Lower lobe of right lung (tissue), 2 donors: ENCODE data around the gene BCL3. TPM values are rescaled to one million over a fixed set of nuclear protein-coding genes. Genes with fewer than 3 reads are reported as not detected.

ENCODE experiments used
- ATAC-seq, 2 donors: fragments of 200-7000 bp; cut with Tn5 transposase; one replicate each; pipeline ENCODE4 v1.9.1; 2020 to 2022; ENCODE audit warnings: mild to moderate bottlenecking in 2 of 2, moderate library complexity in 2 of 2
- DNase-seq: peaks from one replicate; pipeline ENCODE4 v3.0.0-alpha.2; 2020
- H3K27ac ChIP-seq: fragments of 200-600 bp; one replicate; pipeline ENCODE4 v1.8.0; 2022
- H3K27me3 ChIP-seq: fragments of 200-600 bp; one replicate; pipeline ENCODE4 v1.8.0; 2022; ENCODE audit warnings: low read depth
- H3K36me3 ChIP-seq: fragments of 200-600 bp; one replicate; pipeline ENCODE4 v1.8.0; 2022; ENCODE audit warnings: mild to moderate bottlenecking
- H3K4me1 ChIP-seq: fragments of 200-600 bp; one replicate; pipeline ENCODE4 v1.8.0; 2022
- H3K4me3 ChIP-seq: fragments of 200-600 bp; one replicate; pipeline ENCODE4 v1.8.0; 2022; ENCODE audit warnings: mild to moderate bottlenecking
- H3K9me3 ChIP-seq: fragments of 200-600 bp; one replicate; pipeline ENCODE4 v1.8.0; 2022
- intact Hi-C: fragments of 100-400 bp; cut with DNase I; formaldehyde crosslinking; loops from one replicate; pipeline ENCODE4 v1.11.0; 2022
- total RNA-seq: library from RNA; stranded (reverse); fragmentation: NEBNext Ultra II Directional; extraction: Animal tissue kit (Norgen Biotek cat#: 25700); gene quantifications from one replicate; pipeline ENCODE4 v1.2.1, GENCODE V29; 2021
- TF ChIP-seq, protein P1 (sequence below): fragments of 200-600 bp; IDR thresholded peaks from one replicate; pipeline ENCODE4 v1.8.0; 2022; ENCODE audit warnings: antibody characterized with exemption, mild to moderate bottlenecking
- donor health status: DM: no; HTN: yes; CAD: no; lungs with severe emphysema.

The BCL3 gene
- total RNA-seq, 1 donor from 2014 or later, result 41.0 TPM

DNA sequence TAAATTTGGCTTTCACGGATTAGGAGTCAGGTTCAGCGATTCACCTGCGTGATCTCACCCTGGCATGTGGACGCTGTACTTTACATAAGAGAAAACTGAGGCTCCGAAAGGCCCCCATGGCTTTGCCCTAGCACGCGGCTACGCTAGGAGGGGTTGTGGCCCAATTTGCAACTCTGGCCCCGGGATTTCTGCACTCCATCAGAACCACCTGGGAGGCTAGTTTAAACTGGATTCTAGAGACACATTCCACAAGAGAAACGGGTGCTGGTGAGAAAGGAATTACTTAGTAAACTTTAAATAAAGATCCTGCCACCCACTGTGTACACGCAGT, 6.2 kb downstream of the BCL3 start:
- Histone ChIP-seq H3K4me1 (peaks cover 81% of the 10 kb centered on the region), H3K36me3 (peaks cover 60% of the 10 kb centered on the region), H3K9me3 (no peaks in the 10 kb centered on the region), H3K27ac (peak overlapping the region; percentile 94), H3K27me3 (no peaks in the 10 kb centered on the region), H3K4me3 (peak overlapping the region; percentile 58)
- DNase-seq (no peak), ATAC-seq (no peak)
- intact Hi-C loops, result no loop called here
- TF ChIP-seq, protein P1, sequence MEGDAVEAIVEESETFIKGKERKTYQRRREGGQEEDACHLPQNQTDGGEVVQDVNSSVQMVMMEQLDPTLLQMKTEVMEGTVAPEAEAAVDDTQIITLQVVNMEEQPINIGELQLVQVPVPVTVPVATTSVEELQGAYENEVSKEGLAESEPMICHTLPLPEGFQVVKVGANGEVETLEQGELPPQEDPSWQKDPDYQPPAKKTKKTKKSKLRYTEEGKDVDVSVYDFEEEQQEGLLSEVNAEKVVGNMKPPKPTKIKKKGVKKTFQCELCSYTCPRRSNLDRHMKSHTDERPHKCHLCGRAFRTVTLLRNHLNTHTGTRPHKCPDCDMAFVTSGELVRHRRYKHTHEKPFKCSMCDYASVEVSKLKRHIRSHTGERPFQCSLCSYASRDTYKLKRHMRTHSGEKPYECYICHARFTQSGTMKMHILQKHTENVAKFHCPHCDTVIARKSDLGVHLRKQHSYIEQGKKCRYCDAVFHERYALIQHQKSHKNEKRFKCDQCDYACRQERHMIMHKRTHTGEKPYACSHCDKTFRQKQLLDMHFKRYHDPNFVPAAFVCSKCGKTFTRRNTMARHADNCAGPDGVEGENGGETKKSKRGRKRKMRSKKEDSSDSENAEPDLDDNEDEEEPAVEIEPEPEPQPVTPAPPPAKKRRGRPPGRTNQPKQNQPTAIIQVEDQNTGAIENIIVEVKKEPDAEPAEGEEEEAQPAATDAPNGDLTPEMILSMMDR, result no peak

GRCh38 chr19:44755219-44755618, 6.7 kb downstream of the BCL3 start:
- peak in 1 of 2 donors; percentile 3 for ATAC-seq
- no peak for DNase-seq
- intact Hi-C loops, result no loop called here
- peaks cover 76% of the 10 kb centered on the region for H3K4me1 ChIP-seq
- H3K27ac ChIP-seq, result peak overlapping the region; percentile 94
- H3K4me3 ChIP-seq, result peak overlapping the region; percentile 58
- H3K36me3 ChIP-seq, result peaks cover 65% of the 10 kb centered on the region
- no peaks in the 10 kb centered on the region for H3K9me3 ChIP-seq
- H3K27me3 ChIP-seq, result no peaks in the 10 kb centered on the region
- TF ChIP-seq, protein P1, result no peak

- Histone ChIP-seq H3K4me1 (peaks cover 67% of the 10 kb centered on the region), H3K36me3 (peaks cover 71% of the 10 kb centered on the region)
Observed at GRCh38 chr19:44756089-44756562, 7.6 kb downstream of the BCL3 start.

DNA sequence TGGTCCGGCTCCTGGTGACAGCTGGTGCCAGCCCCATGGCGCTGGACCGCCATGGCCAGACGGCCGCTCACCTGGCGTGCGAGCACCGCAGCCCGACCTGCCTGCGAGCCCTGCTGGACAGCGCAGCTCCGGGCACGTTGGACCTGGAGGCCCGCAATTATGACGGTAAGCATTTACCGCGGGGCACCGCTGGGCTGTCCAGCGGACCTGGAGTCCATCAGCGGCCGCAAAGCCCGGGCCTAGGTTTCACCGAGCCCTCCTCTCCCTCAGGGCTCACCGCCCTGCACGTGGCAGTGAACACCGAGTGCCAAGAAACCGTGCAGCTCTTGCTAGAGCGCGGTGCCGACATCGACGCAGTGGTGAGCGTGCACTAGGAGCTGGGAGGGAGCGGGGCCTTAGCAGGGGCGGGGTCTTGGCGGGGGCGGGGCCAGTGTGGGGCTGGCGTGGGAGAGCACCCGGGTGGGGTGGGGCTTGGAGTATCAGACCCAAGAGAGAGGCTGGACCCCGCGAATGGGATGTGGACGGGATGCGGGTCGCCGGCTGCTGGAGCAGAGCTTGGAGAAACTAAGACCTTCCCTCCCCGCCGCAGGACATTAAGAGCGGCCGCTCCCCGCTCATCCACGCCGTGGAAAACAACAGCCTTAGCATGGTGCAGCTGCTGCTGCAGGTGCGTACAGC, 8.7 kb downstream of the BCL3 start:
- H3K4me3 ChIP-seq, result peak overlapping the region; percentile 52

More at GRCh38 chr19:44756089-44756562, 7.6 kb downstream of the BCL3 start:
- no peak overlapping the region for H3K4me3 ChIP-seq
- intact Hi-C loops, result no loop called here
- peak overlapping the region; percentile 94 for H3K27ac ChIP-seq
- H3K9me3 ChIP-seq, result no peaks in the 10 kb centered on the region
- TF ChIP-seq, protein P1, result no peak
- no peaks in the 10 kb centered on the region for H3K27me3 ChIP-seq
- DNase-seq, result no peak
- ATAC-seq, result no peak

GRCh38 chr19:44757735-44758505, 9.4 kb downstream of the BCL3 start:
- DNase-seq (peak; percentile 80), ATAC-seq (peak; percentile 17 to 39)
- Histone ChIP-seq H3K4me3 (peak overlapping the region; percentile 52), H3K27ac (peak overlapping the region; percentile 77), H3K27me3 (no peaks in the 10 kb centered on the region), H3K36me3 (peaks cover 59% of the 10 kb centered on the region), H3K9me3 (no peaks in the 10 kb centered on the region), H3K4me1 (peaks cover 49% of the 10 kb centered on the region)
- TF ChIP-seq, protein P1, result peak; percentile 27
- intact Hi-C loops, result no loop called here

More for the DNA sequence above, 8.7 kb downstream of the BCL3 start:
- Histone ChIP-seq H3K4me1 (peaks cover 57% of the 10 kb centered on the region), H3K9me3 (no peaks in the 10 kb centered on the region), H3K27ac (peak overlapping the region; percentile 77), H3K27me3 (no peaks in the 10 kb centered on the region), H3K36me3 (peaks cover 66% of the 10 kb centered on the region)
- no peak for DNase-seq
- TF ChIP-seq, protein P1, result no peak
- intact Hi-C loops, result no loop called here
- ATAC-seq, result no peak
